PC-9 (cell line): ENCODE results near the gene SLC47A1. TPM values are rescaled to one million over a fixed set of nuclear protein-coding genes. Genes with fewer than 3 reads are reported as not detected.

Experiments used
- BruUV-seq: library from RNA; stranded (reverse); fragments of 400-500 nt; replicated peaks from 2 replicates; lab custom pipeline; 2021; lab: Mats Ljungman, UMichigan
- CTCF ChIA-PET: fragments of 300-600 bp; sonication (Branson Sonifier 250); formaldehyde crosslinking; loops from one replicate; lab custom pipeline; 2022; ENCODE audit warnings: antibody characterized with exemption; lab: Charles Lee
- POLR2A ChIA-PET: fragments of 300-600 bp; sonication (Branson Sonifier 250); formaldehyde crosslinking; loops from one replicate; lab custom pipeline; 2022; ENCODE audit warnings: antibody characterized with exemption; ENCODE audit not compliant: unreplicated experiment; lab: Charles Lee
- DNase-seq, 2 experiments: peaks; one replicate each; pipeline versions ENCODE4 v3.0.0 to v3.0.0-alpha.2; 2015 to 2022; ENCODE audit warnings: mixed read lengths in 1 of 2
- H2AFZ ChIP-seq: fragments of 200-600 bp; sonication (generic); 2 replicates; pipeline ENCODE4 v1.8.1; 2017; ENCODE audit warnings: antibody characterized with exemption
- H3F3A ChIP-seq: fragments of 200-600 bp; sonication (generic); 2 replicates; pipeline ENCODE4 v1.8.1; 2017; ENCODE audit warnings: antibody characterized with exemption, mild to moderate bottlenecking, low read depth; ENCODE audit not compliant: insufficient read depth
- H3K27ac ChIP-seq: fragments of 200-600 bp; sonication (generic); 2 replicates; pipeline ENCODE4 v1.6.1; 2016; ENCODE audit warnings: mixed run types
- H3K27me3 ChIP-seq: fragments of 200-600 bp; sonication (generic); 2 replicates; pipeline ENCODE4 v1.6.1; 2016; ENCODE audit warnings: low read depth, mixed run types; ENCODE audit not compliant: insufficient read depth
- H3K36me3 ChIP-seq: fragments of 200-600 bp; sonication (generic); 2 replicates; pipeline ENCODE4 v1.6.1; 2016; ENCODE audit warnings: low read depth, mixed run types
- H3K4me1 ChIP-seq: fragments of 200-600 bp; sonication (generic); replicated peaks from 2 replicates; pipeline ENCODE4 v1.6.1; 2016; ENCODE audit warnings: mixed run types; ENCODE audit not compliant: insufficient read depth
- H3K4me2 ChIP-seq: fragments of 200-600 bp; sonication (generic); 2 replicates; pipeline ENCODE4 v1.6.1; 2017; ENCODE audit warnings: mixed run types
- H3K4me3 ChIP-seq: fragments of 200-600 bp; sonication (generic); 2 replicates; pipeline ENCODE4 v1.6.1; 2016; ENCODE audit warnings: mixed run types
- H3K79me2 ChIP-seq: fragments of 200-600 bp; sonication (generic); 2 replicates; pipeline ENCODE4 v1.6.1; 2017; ENCODE audit warnings: low read depth, mixed run types
- H3K9me2 ChIP-seq: fragments of 200-600 bp; sonication (generic); 2 replicates; pipeline ENCODE4 v1.8.1; 2017; ENCODE audit warnings: mild to moderate bottlenecking; ENCODE audit not compliant: insufficient read depth
- H3K9me3 ChIP-seq: fragments of 200-600 bp; sonication (generic); 2 replicates; pipeline ENCODE4 v1.8.1; 2016; ENCODE audit warnings: low read depth; ENCODE audit not compliant: insufficient read depth
- H4K20me1 ChIP-seq: fragments of 200-600 bp; sonication (generic); 2 replicates; pipeline ENCODE4 v1.8.1; 2017; ENCODE audit not compliant: insufficient read depth
- EZH2 ChIP-seq: fragments of 200-600 bp; sonication (generic); IDR thresholded peaks from 2 replicates; pipeline ENCODE4 v1.8.0; 2017; ENCODE audit warnings: antibody characterized with exemption, low read depth
- intact Hi-C: fragments of 100-400 bp; cut with micrococcal nuclease; formaldehyde crosslinking; loops from one replicate; pipeline ENCODE4 v1.10.0; 2022; ENCODE audit not compliant: unreplicated experiment
- total RNA-seq: library from RNA; stranded (reverse); gene quantifications from 2 replicates; pipeline ENCODE4 v1.2.3, GENCODE V29; 2021
- TF ChIP-seq, protein P1 (sequence below): fragments of 200-600 bp; sonication (generic); conservative IDR thresholded peaks from 2 replicates; pipeline ENCODE4 v1.6.1; 2017; ENCODE audit warnings: mixed run types, antibody characterized with exemption, mild to moderate bottlenecking, moderate library complexity

SLC47A1 gene
- total RNA-seq, 1 experiment from 2014 or later: 1.3 TPM

DNA sequence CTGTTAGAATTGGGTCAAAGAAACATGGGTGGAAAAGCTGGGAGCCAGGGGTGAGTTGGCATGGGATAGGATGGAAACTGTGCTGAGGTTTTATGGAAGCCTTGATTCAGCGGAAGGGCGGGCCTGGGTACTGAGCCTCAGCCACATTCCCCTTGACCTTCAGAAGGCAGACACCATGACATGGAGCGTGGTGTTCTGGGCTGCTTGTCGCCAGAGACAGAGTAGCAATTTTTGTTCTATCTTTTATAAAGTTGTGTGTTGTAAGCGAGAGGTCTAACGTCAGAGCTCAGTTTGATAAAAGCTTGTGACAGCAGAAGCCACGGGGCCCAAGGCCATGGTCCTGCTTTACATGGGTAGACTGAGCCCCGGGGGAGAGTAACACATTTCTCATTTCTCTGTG is 50.2 kb downstream of the SLC47A1 start:
- Histone ChIP-seq H3K4me3 (no peak overlapping the region), H3K9me3 (no peaks in the 10 kb centered on the region), H3K79me2 (no peaks in the 10 kb centered on the region), H3K4me1 (no peaks in the 10 kb centered on the region), H3K27me3 (no peaks in the 10 kb centered on the region), H3K27ac (no peak overlapping the region), H4K20me1 (no peaks in the 10 kb centered on the region; the same call in 1 of the 2 replicates), H3F3A (no peaks in the 10 kb centered on the region), H3K4me2 (no peak overlapping the region), H2AFZ (no peak overlapping the region), H3K36me3 (no peaks in the 10 kb centered on the region), H3K9me2 (no peaks in the 10 kb centered on the region)
- TF ChIP-seq, protein P1, sequence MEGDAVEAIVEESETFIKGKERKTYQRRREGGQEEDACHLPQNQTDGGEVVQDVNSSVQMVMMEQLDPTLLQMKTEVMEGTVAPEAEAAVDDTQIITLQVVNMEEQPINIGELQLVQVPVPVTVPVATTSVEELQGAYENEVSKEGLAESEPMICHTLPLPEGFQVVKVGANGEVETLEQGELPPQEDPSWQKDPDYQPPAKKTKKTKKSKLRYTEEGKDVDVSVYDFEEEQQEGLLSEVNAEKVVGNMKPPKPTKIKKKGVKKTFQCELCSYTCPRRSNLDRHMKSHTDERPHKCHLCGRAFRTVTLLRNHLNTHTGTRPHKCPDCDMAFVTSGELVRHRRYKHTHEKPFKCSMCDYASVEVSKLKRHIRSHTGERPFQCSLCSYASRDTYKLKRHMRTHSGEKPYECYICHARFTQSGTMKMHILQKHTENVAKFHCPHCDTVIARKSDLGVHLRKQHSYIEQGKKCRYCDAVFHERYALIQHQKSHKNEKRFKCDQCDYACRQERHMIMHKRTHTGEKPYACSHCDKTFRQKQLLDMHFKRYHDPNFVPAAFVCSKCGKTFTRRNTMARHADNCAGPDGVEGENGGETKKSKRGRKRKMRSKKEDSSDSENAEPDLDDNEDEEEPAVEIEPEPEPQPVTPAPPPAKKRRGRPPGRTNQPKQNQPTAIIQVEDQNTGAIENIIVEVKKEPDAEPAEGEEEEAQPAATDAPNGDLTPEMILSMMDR: no peak
- no peak for TF ChIP-seq EZH2
- DNase-seq: no peak
- intact Hi-C loops: no loop called here
- ChIA-PET POLR2A (no interaction called here), CTCF (interaction anchor here (0.7 kb wide), 2 partner anchors 49 to 209 kb away, joined by 4 to 5 read pairs; no protein-coding TSS in a partner anchor)
- BruUV-seq: no TSS peak

DNA sequence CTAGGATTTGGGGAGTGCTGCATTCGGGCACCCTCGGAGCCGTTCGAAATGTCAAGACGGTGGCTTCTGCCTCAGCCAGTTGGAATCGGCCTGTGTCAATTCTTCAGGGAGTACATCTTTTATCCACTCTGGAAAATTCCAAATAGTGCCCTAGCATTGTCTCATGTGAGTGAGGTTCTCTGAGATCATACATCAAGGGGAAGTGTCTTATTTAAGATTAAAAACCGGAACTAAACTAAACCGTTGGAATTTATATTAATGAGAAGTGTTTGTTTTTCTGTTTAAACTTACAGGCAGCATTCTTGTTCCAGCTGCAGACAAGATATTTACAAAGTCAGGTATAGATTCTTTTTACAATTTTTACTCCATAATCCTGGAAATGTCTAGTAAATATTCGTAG is 56.8 kb downstream of the SLC47A1 start:
- intact Hi-C loops: no loop called here

DNA sequence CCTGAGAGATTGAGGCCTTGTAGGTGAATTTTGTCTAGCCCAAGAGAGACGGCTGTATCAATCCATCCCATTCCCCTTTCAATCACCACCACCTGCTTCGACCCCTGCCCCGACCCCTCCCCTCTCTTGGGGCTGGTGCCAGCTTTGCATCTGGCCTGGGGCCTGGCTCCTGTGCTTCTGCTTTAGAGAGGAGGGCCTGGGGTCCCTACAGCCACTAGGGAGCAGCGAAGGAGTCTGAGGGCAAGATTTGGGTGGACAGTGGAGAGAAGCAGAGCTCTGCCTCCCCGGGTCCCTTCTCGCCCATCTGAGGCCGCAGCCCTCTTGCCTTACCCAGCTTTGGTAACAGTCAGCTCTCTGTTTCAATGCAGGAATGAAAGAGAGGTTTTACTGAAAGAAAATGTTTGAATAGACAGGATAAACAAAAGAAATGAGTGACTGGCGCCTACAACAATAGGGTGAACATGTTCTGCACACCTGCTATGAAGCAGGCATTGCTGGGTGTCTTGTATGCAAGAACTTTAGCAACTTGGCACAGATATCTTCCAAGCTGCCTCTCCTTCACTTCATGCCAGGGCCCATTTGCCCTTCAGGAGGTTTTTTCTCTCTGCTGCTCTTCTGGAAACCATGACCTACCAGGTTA is 57.4 kb downstream of the SLC47A1 start:
- no peak overlapping the region for H3K4me2 ChIP-seq
- H3K4me3 ChIP-seq: no peak overlapping the region
- CTCF ChIA-PET: no interaction called here
- DNase-seq: no peak
- no peaks in the 10 kb centered on the region for H3F3A ChIP-seq
- H3K27me3 ChIP-seq: no peaks in the 10 kb centered on the region
- no peaks in the 10 kb centered on the region for H3K36me3 ChIP-seq
- no peaks in the 10 kb centered on the region for H3K79me2 ChIP-seq
- no peaks in the 10 kb centered on the region for H4K20me1 ChIP-seq
- POLR2A ChIA-PET: interaction anchor here (0.6 kb wide), 2 partner anchors 49 to 61 kb away, joined by 3 read pairs; no protein-coding TSS in a partner anchor
- H3K4me1 ChIP-seq: no peaks in the 10 kb centered on the region
- TF ChIP-seq, protein P1: no peak
- TF ChIP-seq EZH2: no peak
- no peaks in the 10 kb centered on the region for H3K9me2 ChIP-seq
- H3K27ac ChIP-seq: no peak overlapping the region
- intact Hi-C loops: no loop called here
- BruUV-seq: no TSS peak
- no peak overlapping the region for H2AFZ ChIP-seq
- H3K9me3 ChIP-seq: no peaks in the 10 kb centered on the region

More for the DNA sequence above, 56.8 kb downstream of the SLC47A1 start:
- ChIA-PET CTCF (no interaction called here), POLR2A (interaction anchor here (0.6 kb wide), 1 partner anchor 62 kb away, joined by 3 read pairs; no protein-coding TSS in a partner anchor)
- Histone ChIP-seq H3K27ac (no peak overlapping the region), H3K79me2 (no peaks in the 10 kb centered on the region), H2AFZ (no peak overlapping the region), H3K4me1 (no peaks in the 10 kb centered on the region), H4K20me1 (no peaks in the 10 kb centered on the region), H3K4me3 (no peak overlapping the region), H3K9me3 (no peaks in the 10 kb centered on the region), H3K27me3 (no peaks in the 10 kb centered on the region), H3K36me3 (no peaks in the 10 kb centered on the region), H3K4me2 (no peak overlapping the region), H3F3A (no peaks in the 10 kb centered on the region), H3K9me2 (no peaks in the 10 kb centered on the region)
- TF ChIP-seq, protein P1: no peak
- TF ChIP-seq EZH2: no peak
- no TSS peak for BruUV-seq
- DNase-seq: no peak
